K562 (cell line): ENCODE data around the gene RTL10. TPM values are rescaled to one million over a fixed set of nuclear protein-coding genes. Genes with fewer than 3 reads are reported as not detected.

Source experiments
- ATAC-seq: fragments of 200-7000 bp; cut with Tn5 transposase; 3 replicates; pipeline ENCODE4 v1.9.1; 2020; ENCODE audit warnings: moderate library complexity
- BruUV-seq: library from RNA; stranded (reverse); fragments of 400-500 nt; replicated peaks from 2 replicates; lab custom pipeline; 2021; lab: Mats Ljungman, UMichigan
- CTCF ChIA-PET: fragments of 300-600 bp; formaldehyde crosslinking; extraction: SDS; loops from one replicate; lab custom pipeline; 2021; ENCODE audit warnings: low intra/inter-chr PET ratio; lab: Yijun Ruan, JAX
- POLR2A ChIA-PET: fragments of 300-600, 350-650 bp; sonication (Branson Sonifier 250); formaldehyde crosslinking; extraction: SDS; loops from one replicate; lab custom pipeline; 2021; ENCODE audit warnings: antibody characterized with exemption, inconsistent platforms; lab: Yijun Ruan, JAX
- DNase-seq, 4 experiments: peaks; one replicate each; pipeline versions ENCODE4 v3.0.0 to v3.0.0-alpha.2; 2011 to 2018; ENCODE audit warnings: low spot score in 3 of 4, mixed read lengths in 3 of 4; ENCODE audit errors: extremely low read depth in 1 of 4
- FAIRE-seq: peaks from 2 replicates; lab custom pipeline; 2011; peaks lifted over from hg19 to GRCh38; lab: Jason Lieb, UNC
- H2AFZ ChIP-seq: 2 replicates; pipeline ENCODE4 v1.6.0; 2011; ENCODE audit warnings: low read depth, low read length, control low read depth, inconsistent platforms
- H3K27ac ChIP-seq: fragments of 200-600 bp; 3 replicates; pipeline ENCODE4 v1.8.0; 2011; ENCODE audit warnings: low read depth, mild to moderate bottlenecking, control low read depth, inconsistent platforms, low read length, moderate library complexity, mixed read lengths; ENCODE audit errors: extremely low read depth
- H3K27me3 ChIP-seq, 2 experiments: fragments of 300-600 bp in 1 of 2; 2 replicates in 1 of 2; 3 replicates in 1 of 2; pipeline versions ENCODE4 v1.6.0 to v1.8.0; 2011; ENCODE audit warnings: inconsistent platforms in 2 of 2, low read length in 2 of 2, mild to moderate bottlenecking in 1 of 2, mixed read lengths in 1 of 2, moderate library complexity in 1 of 2; ENCODE audit not compliant: control insufficient read depth in 2 of 2, insufficient read depth in 2 of 2
- H3K36me3 ChIP-seq: fragments of 300-600 bp; 3 replicates; pipeline ENCODE4 v1.8.0; 2011; ENCODE audit warnings: mild to moderate bottlenecking, low read length, inconsistent platforms; ENCODE audit not compliant: control insufficient read depth, insufficient read depth
- H3K4me1 ChIP-seq, 2 experiments: fragments of 200-600 bp in 1 of 2; replicated peaks in 1 of 2; 2 replicates in 1 of 2; 3 replicates in 1 of 2; pipeline versions ENCODE4 v1.5.1 to v1.8.0; 2011; ENCODE audit warnings: inconsistent platforms in 2 of 2, low read length in 2 of 2, mild to moderate bottlenecking in 1 of 2, mixed read lengths in 1 of 2, moderate library complexity in 1 of 2; ENCODE audit not compliant: control insufficient read depth in 2 of 2, insufficient read depth in 2 of 2
- H3K4me2 ChIP-seq: 2 replicates; pipeline ENCODE4 v1.6.1; 2011; ENCODE audit warnings: low read length, control low read depth, inconsistent platforms, mixed read lengths; ENCODE audit not compliant: insufficient read depth
- H3K4me3 ChIP-seq: fragments of 200-600 bp; sonication (generic), shearing (Covaris generic); 2 replicates; pipeline ENCODE4 v1.5.1; 2016; ENCODE audit warnings: control low read depth, inconsistent platforms
- H3K79me2 ChIP-seq: fragments of 200-600 bp; 3 replicates; pipeline ENCODE4 v1.8.0; 2011; ENCODE audit warnings: low read length, inconsistent platforms; ENCODE audit not compliant: control insufficient read depth, insufficient read depth
- H3K9ac ChIP-seq, 2 experiments: 2 replicates each; pipeline versions ENCODE4 v1.6.0 to v1.6.1; 2011; ENCODE audit warnings: low read depth in 2 of 2, low read length in 2 of 2, control low read depth in 1 of 2, inconsistent platforms in 1 of 2, mild to moderate bottlenecking in 1 of 2, mixed read lengths in 1 of 2; ENCODE audit not compliant: insufficient read depth in 1 of 2
- H3K9me1 ChIP-seq: one replicate; pipeline ENCODE4 v1.6.0; 2011; ENCODE audit warnings: inconsistent platforms, mild to moderate bottlenecking, low read length, moderate library complexity; ENCODE audit not compliant: control insufficient read depth, insufficient read depth
- H3K9me3 ChIP-seq: replicated peaks from 2 replicates; pipeline ENCODE4 v1.5.1; 2011; ENCODE audit warnings: low read depth, low read length, inconsistent platforms; ENCODE audit not compliant: control insufficient read depth, insufficient read depth
- H4K20me1 ChIP-seq: replicated peaks from 2 replicates; pipeline ENCODE4 v1.6.1; 2011; ENCODE audit warnings: low read length, inconsistent platforms, mixed read lengths; ENCODE audit not compliant: control insufficient read depth, insufficient read depth
- CTBP1 ChIP-seq: fragments of 450-650 bp; IDR thresholded peaks from 2 replicates; pipeline ENCODE4 v1.6.1; 2016; ENCODE audit warnings: borderline replicate concordance
- HLTF ChIP-seq: fragments of 450-650 bp; IDR thresholded peaks from 2 replicates; pipeline ENCODE4 v1.6.1; 2016
- JUND ChIP-seq, 2 experiments: IDR thresholded peaks; 2 replicates in 1 of 2; 3 replicates in 1 of 2; pipeline ENCODE4 v1.6.1; 2011; ENCODE audit warnings: borderline replicate concordance in 2 of 2, low read depth in 2 of 2, low read length in 2 of 2, improper control_type of control experiment in 1 of 2, missing biosample characterization in 1 of 2, missing genetic modification characterization in 1 of 2, missing genetic modification reagents in 1 of 2
- NR3C1 ChIP-seq: sonication (generic); formaldehyde crosslinking; IDR thresholded peaks from 2 replicates; pipeline ENCODE4 v1.8.1; 2022; ENCODE audit warnings: missing genetic modification reagents
- RAD21 ChIP-seq, 2 experiments: fragments of 250-450 bp in 1 of 2; fragments of 450-650 bp in 1 of 2; sonication (Bioruptor Pico) in 1 of 2; formaldehyde crosslinking in 1 of 2; IDR thresholded peaks in 1 of 2; conservative IDR thresholded peaks in 1 of 2; 2 replicates each; pipeline versions ENCODE4 v1.4.0 to v1.8.0; 2020 to 2022; ENCODE audit warnings: mild to moderate bottlenecking in 2 of 2, moderate library complexity in 1 of 2
- RUNX1 ChIP-seq: sonication (generic); IDR thresholded peaks from 2 replicates; pipeline ENCODE4 v1.6.1; 2016; ENCODE audit warnings: antibody characterized with exemption, low read depth
- SMARCE1 ChIP-seq: fragments of 450-650 bp; IDR thresholded peaks from 2 replicates; pipeline ENCODE4 v1.7.1; 2016; ENCODE audit warnings: mild to moderate bottlenecking
- YY1 ChIP-seq, 3 experiments: IDR thresholded peaks; 2 replicates each; pipeline ENCODE4 v1.6.1; 2011; ENCODE audit warnings: low read length in 2 of 3, mild to moderate bottlenecking in 2 of 3, moderate library complexity in 2 of 3, borderline replicate concordance in 1 of 3, control low read depth in 1 of 3, low read depth in 1 of 3; ENCODE audit not compliant: insufficient read depth in 3 of 3, insufficient replicate concordance in 2 of 3, control insufficient read depth in 1 of 3, insufficient read length in 1 of 3; ENCODE audit errors: extremely low read depth in 1 of 3
- ZFP1 ChIP-seq: fragments of 450-650 bp; formaldehyde crosslinking; IDR thresholded peaks from 2 replicates; pipeline ENCODE4 v1.4.0; 2020; ENCODE audit warnings: mild to moderate bottlenecking, mixed read lengths
- ZHX1 ChIP-seq: fragments of 150-350 bp; conservative IDR thresholded peaks from 2 replicates; pipeline ENCODE4 v1.6.1; 2014; ENCODE audit warnings: low read length
- ZNF212 ChIP-seq: fragments of 450-650 bp; formaldehyde crosslinking; IDR thresholded peaks from 2 replicates; pipeline ENCODE4 v1.4.0; 2020; ENCODE audit warnings: mild to moderate bottlenecking
- ZNF518B ChIP-seq: fragments of 250-450 bp; sonication (Bioruptor Pico); IDR thresholded peaks from 2 replicates; pipeline ENCODE4 v1.5.0; 2021; ENCODE audit warnings: mild to moderate bottlenecking, moderate library complexity
- ZNF707 ChIP-seq: fragments of 250-450 bp; sonication (Bioruptor Pico); conservative IDR thresholded peaks from 2 replicates; pipeline ENCODE4 v1.8.0; 2022; ENCODE audit warnings: inconsistent platforms, mild to moderate bottlenecking, moderate library complexity
- ZNF740 ChIP-seq, 3 experiments: fragments of 200-800 bp in 1 of 3; sonication (Bioruptor generic) in 1 of 3; sonication (generic) in 1 of 3; formaldehyde crosslinking in 1 of 3; IDR thresholded peaks; 2 replicates each; pipeline versions ENCODE4 v1.6.1 to v1.8.0; 2016 to 2022; ENCODE audit warnings: mild to moderate bottlenecking in 2 of 3, missing compliant biosample characterization in 2 of 3, missing genetic modification characterization in 2 of 3, missing genetic modification reagents in 1 of 3
- WGBS: fragments of 100-300 bp; shearing (Covaris generic); methylation state at CpG from one replicate; pipeline ENCODE4 v1.1.6; 2016; ENCODE audit warnings: low coverage, mixed read lengths; ENCODE audit not compliant: insufficient coverage; ENCODE audit errors: missing lambda C conversion rate; 5-methylcytosine and 5-hydroxymethylcytosine counted together
- in situ Hi-C: fragments of 300-500 bp; cut with MboI; formaldehyde crosslinking; loops from 4 replicates; pipeline ENCODE4 v1.15.0; 2018; ENCODE audit warnings: inconsistent platforms, mixed read lengths
- intact Hi-C: fragments of 100-400 bp; cut with micrococcal nuclease; formaldehyde crosslinking; loops from 2 replicates; pipeline ENCODE4 v1.14.2; 2022
- polyA plus RNA-seq, 8 experiments: library from polyadenylated mRNA; depleted of rRNA in 4 of 8; stranded (reverse) in 5 of 8; unstranded in 3 of 8; fragments of >200 nt; fragmentation: Nextera tagmentation in 2 of 8; fragmentation: Illumina TruSeq in 1 of 8; extraction: Ambion mirVana in 2 of 8; extraction: Trizol in 1 of 8; gene quantifications; 2 replicates each; pipeline versions ENCODE4 v1.2.1 to v1.2.3, GENCODE V29; 2011 to 2014; ENCODE audit warnings: inconsistent platforms in 1 of 8, missing spikeins in 1 of 8
- total RNA-seq, 7 experiments: library from RNA; depleted of rRNA in 6 of 7; stranded (reverse); fragments of >200 nt in 6 of 7; fragmentation: Illumina TruSeq in 2 of 7; extraction: Trizol in 2 of 7; gene quantifications; 2 replicates each; pipeline versions ENCODE4 v1.2.1 to v1.2.3, GENCODE V29; 2011 to 2021; ENCODE audit warnings: low replicate concordance in 1 of 7

Gene RTL10
- total and polyA plus RNA-seq, 9 of the 15 experiments (the other 6 are each of a cell fraction or from before 2014, with no cell fraction given): 19.8 to 75.5 (median 32.5) TPM

- DNase-seq: no peak
- H3K79me2 ChIP-seq: no peaks in the 10 kb centered on the region
- no peak overlapping the region for H3K4me2 ChIP-seq
- no peaks in the 10 kb centered on the region for H3K36me3 ChIP-seq
- H3K9ac ChIP-seq: no peak overlapping the region
- no peak overlapping the region for H2AFZ ChIP-seq
- POLR2A ChIA-PET: interaction anchor here (0.6 to 4.9 kb wide), 5 partner anchors 8 to 797 kb away, joined by 3 to 48 read pairs (median 5); partner anchors contain the start of genes GNB1L and RTL10
- no peak for FAIRE-seq
- H3K9me1 ChIP-seq: no peaks in the 10 kb centered on the region
- no TSS peak for BruUV-seq
- no peaks in the 10 kb centered on the region for H3K9me3 ChIP-seq
- no peak for ATAC-seq
- CTCF ChIA-PET: interaction anchor here (0.6 kb wide), 1 partner anchor 333 kb away, joined by 4 read pairs; no protein-coding TSS in a partner anchor
- in situ Hi-C loops (no loop called here), intact Hi-C loops (no loop called here)
- 36% methylated on average over 3 of the region's 3 CpGs for WGBS
- peaks cover 6% of the 10 kb centered on the region for H4K20me1 ChIP-seq
- H3K4me3 ChIP-seq: no peak overlapping the region
- H3K27ac ChIP-seq: no peak overlapping the region
- peaks cover 8 to 31% of the 10 kb centered on the region in 2 experiments; a peak in 4 of 5 replicates for H3K4me1 ChIP-seq
- H3K27me3 ChIP-seq: peaks cover 2 to 29% of the 10 kb centered on the region in 2 experiments; a peak in 3 of 5 replicates
- TF ChIP-seq ZNF740 (CRISPR knock-in tag; IDR thresholded peaks at IDR 0.05) (no peak), ZNF740 (tag; IDR thresholded peaks at IDR 0.05) (no peak), RAD21 (CRISPR knock-in tag; conservative IDR thresholded peaks at IDR 0.05 in 1 of 2, IDR thresholded peaks at IDR 0.05 in 1 of 2) (no peak), JUND (IDR thresholded peaks at IDR 0.05; ENCODE audit: borderline replicate concordance, low read depth, low read length) (no peak), JUND (tag; IDR thresholded peaks at IDR 0.05; ENCODE audit: borderline replicate concordance, low read depth, low read length) (no peak), SMARCE1 (no peak), YY1 (IDR thresholded peaks at IDR 0.05; ENCODE audit: borderline replicate concordance in 1 of 3, control insufficient read depth in 1 of 3, extremely low read depth in 1 of 3, insufficient read depth in 3 of 3, insufficient read length in 1 of 3, insufficient replicate concordance in 2 of 3, low read depth in 1 of 3, low read length in 2 of 3) (no peak), RUNX1 (no peak), ZFP1 (CRISPR knock-in tag) (0 out of 2 replicates have a peak, but pooled peaks have one; percentile 18), NR3C1 (CRISPR knock-in tag) (no peak), ZHX1 (no peak), CTBP1 (no peak), ZNF707 (0 out of 2 replicates have a peak, but pooled peaks have one; percentile 33), ZNF212 (CRISPR knock-in tag) (no peak), ZNF518B (CRISPR knock-in tag) (no peak), HLTF (no peak)
Observed at GRCh38 chr22:19866665-19867009, 12.0 kb upstream of the RTL10 start.
